ENCODE data around the gene THG1L.
"Not testable (repeated sequence)": the region's sequence is repeated elsewhere in the genome, so short reads cannot be mapped to it uniquely, and the experiment has no call there.

Gene THG1L

GRCh38 chr5:157719245-157719644, 12.0 kb upstream of the THG1L start:
- Histone ChIP-seq H3K4me3 (ENCODE audit: low read length) (no peak overlapping the region), H3K79me2 (ENCODE audit: low read length) (no peaks in the 10 kb centered on the region), H3K9me3 (ENCODE audit: insufficient read depth, low read length) (no peaks in the 10 kb centered on the region), H3K9ac (ENCODE audit: low read length) (no peak overlapping the region), H3K4me1 (ENCODE audit: low read length) (peaks cover 15% of the 10 kb centered on the region), H2AFZ (ENCODE audit: low read depth, low read length) (no peak overlapping the region), H4K20me1 (ENCODE audit: insufficient read depth, low read length) (no peaks in the 10 kb centered on the region), H3K27me3 (ENCODE audit: low read depth, low read length) (no peaks in the 10 kb centered on the region), H3K4me2 (ENCODE audit: low read length) (no peak overlapping the region), H3K27ac (ENCODE audit: low read length) (no peak overlapping the region), H3K36me3 (replicated peaks; ENCODE audit: low read depth, low read length) (no peaks in the 10 kb centered on the region)
- no peak for TF ChIP-seq CTCF (IDR thresholded peaks at IDR 0.05; ENCODE audit: low read depth, low read length)
- TF ChIP-seq EZH2phosphoT487 (IDR thresholded peaks at IDR 0.05; ENCODE audit: low read depth) = no peak

GRCh38 chr5:157721159-157721558, 10.1 kb upstream of the THG1L start:
- TF ChIP-seq CTCF (IDR thresholded peaks at IDR 0.05; ENCODE audit: low read depth, low read length) (no peak), EZH2phosphoT487 (IDR thresholded peaks at IDR 0.05; ENCODE audit: low read depth) (no peak)
- H3K4me3 ChIP-seq (ENCODE audit: low read length) = no peak overlapping the region
- H3K36me3 ChIP-seq (replicated peaks; ENCODE audit: low read depth, low read length) = no peaks in the 10 kb centered on the region
- no peaks in the 10 kb centered on the region for H3K27me3 ChIP-seq (ENCODE audit: low read depth, low read length)
- H3K4me2 ChIP-seq (ENCODE audit: low read length) = no peak overlapping the region
- H3K79me2 ChIP-seq (ENCODE audit: low read length) = no peaks in the 10 kb centered on the region
- no peaks in the 10 kb centered on the region for H4K20me1 ChIP-seq (ENCODE audit: insufficient read depth, low read length)
- H3K9ac ChIP-seq (ENCODE audit: low read length) = no peak overlapping the region
- H3K9me3 ChIP-seq (ENCODE audit: insufficient read depth, low read length) = no peaks in the 10 kb centered on the region
- H3K4me1 ChIP-seq (ENCODE audit: low read length) = peaks cover 6% of the 10 kb centered on the region
- no peak overlapping the region for H3K27ac ChIP-seq (ENCODE audit: low read length)
- H2AFZ ChIP-seq (ENCODE audit: low read depth, low read length) = no peak overlapping the region

GRCh38 chr5:157722895-157723294, 8.3 kb upstream of the THG1L start:
- H3K27ac ChIP-seq (ENCODE audit: low read length) = not testable (repeated sequence)

DNA sequence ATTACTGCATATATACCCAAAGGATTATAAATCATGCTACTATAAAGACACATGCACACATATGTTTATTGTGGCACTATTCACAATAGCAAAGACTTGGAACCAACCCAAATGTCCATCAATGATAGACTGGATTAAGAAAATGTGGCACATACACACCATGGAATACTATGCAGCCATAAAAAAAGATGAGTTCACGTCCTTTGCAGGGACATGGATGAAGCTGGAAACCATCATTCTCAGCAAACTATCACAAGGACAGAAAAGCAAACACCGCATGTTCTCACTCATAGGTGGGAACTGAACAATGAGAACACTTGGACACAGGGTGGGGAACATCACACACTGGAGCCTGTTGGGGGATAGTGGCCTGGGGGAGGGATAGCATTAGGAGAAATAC, 4.6 kb upstream of the THG1L start:
- not testable (repeated sequence) for H3K4me3 ChIP-seq (ENCODE audit: low read length); H3K9ac ChIP-seq (ENCODE audit: low read length); H3K4me2 ChIP-seq (ENCODE audit: low read length); H2AFZ ChIP-seq (ENCODE audit: low read depth, low read length); H4K20me1 ChIP-seq (ENCODE audit: insufficient read depth, low read length); H3K27me3 ChIP-seq (ENCODE audit: low read depth, low read length); H3K27ac ChIP-seq (ENCODE audit: low read length); H3K36me3 ChIP-seq (replicated peaks; ENCODE audit: low read depth, low read length); H3K79me2 ChIP-seq (ENCODE audit: low read length); H3K9me3 ChIP-seq (ENCODE audit: insufficient read depth, low read length)
- H3K4me1 ChIP-seq (ENCODE audit: low read length) = peaks cover 18% of the 10 kb centered on the region

More at GRCh38 chr5:157722895-157723294, 8.3 kb upstream of the THG1L start:
- H3K27me3 ChIP-seq (ENCODE audit: low read depth, low read length); H3K79me2 ChIP-seq (ENCODE audit: low read length); H2AFZ ChIP-seq (ENCODE audit: low read depth, low read length); H3K9me3 ChIP-seq (ENCODE audit: insufficient read depth, low read length); H3K36me3 ChIP-seq (replicated peaks; ENCODE audit: low read depth, low read length); H3K4me1 ChIP-seq (ENCODE audit: low read length); H3K9ac ChIP-seq (ENCODE audit: low read length); H3K4me3 ChIP-seq (ENCODE audit: low read length); H4K20me1 ChIP-seq (ENCODE audit: insufficient read depth, low read length); H3K4me2 ChIP-seq (ENCODE audit: low read length): not testable (repeated sequence)

GRCh38 chr5:157727858-157728257, 3.4 kb upstream of the THG1L start:
- H3K36me3 ChIP-seq (replicated peaks; ENCODE audit: low read depth, low read length); H3K4me2 ChIP-seq (ENCODE audit: low read length); H2AFZ ChIP-seq (ENCODE audit: low read depth, low read length); H3K9me3 ChIP-seq (ENCODE audit: insufficient read depth, low read length); H3K4me3 ChIP-seq (ENCODE audit: low read length); H3K9ac ChIP-seq (ENCODE audit: low read length); H3K27ac ChIP-seq (ENCODE audit: low read length); H3K27me3 ChIP-seq (ENCODE audit: low read depth, low read length); H4K20me1 ChIP-seq (ENCODE audit: insufficient read depth, low read length); H3K79me2 ChIP-seq (ENCODE audit: low read length): not testable (repeated sequence)
- H3K4me1 ChIP-seq (ENCODE audit: low read length) = peaks cover 21% of the 10 kb centered on the region

Measured in OCI-LY3 (cell line).